Measurements from ENCODE around the gene ZNF426.

ZNF426 gene

DNA sequence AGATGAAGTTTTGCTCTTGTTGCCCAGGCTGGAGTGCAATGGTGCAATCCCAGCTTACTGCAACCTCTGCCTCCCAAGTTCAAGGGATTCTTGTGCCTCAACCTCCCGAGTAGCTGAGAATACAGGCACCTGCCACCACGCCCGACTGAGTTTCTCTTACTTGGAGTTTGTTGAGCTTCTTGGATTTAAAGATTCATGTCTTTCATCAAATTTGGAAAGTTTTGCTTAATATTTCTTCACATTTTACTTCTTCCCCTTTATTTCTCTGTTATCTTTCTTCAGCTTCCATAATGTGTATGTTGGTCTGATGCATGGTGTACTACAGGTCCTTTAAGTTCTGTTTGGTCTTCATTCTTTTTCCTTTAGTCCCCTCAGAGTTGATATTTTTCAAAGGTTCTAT is 31.2 kb downstream of the ZNF426 start:
- intact Hi-C loops (cut with DNase I), result no loop called here
- no peak for DNase-seq

- DNase-seq, result no peak
- intact Hi-C loops (cut with DNase I), result no loop called here
These were observed 37.6 kb downstream of the ZNF426 start for GRCh38 chr19:9500796-9501195.

DNA sequence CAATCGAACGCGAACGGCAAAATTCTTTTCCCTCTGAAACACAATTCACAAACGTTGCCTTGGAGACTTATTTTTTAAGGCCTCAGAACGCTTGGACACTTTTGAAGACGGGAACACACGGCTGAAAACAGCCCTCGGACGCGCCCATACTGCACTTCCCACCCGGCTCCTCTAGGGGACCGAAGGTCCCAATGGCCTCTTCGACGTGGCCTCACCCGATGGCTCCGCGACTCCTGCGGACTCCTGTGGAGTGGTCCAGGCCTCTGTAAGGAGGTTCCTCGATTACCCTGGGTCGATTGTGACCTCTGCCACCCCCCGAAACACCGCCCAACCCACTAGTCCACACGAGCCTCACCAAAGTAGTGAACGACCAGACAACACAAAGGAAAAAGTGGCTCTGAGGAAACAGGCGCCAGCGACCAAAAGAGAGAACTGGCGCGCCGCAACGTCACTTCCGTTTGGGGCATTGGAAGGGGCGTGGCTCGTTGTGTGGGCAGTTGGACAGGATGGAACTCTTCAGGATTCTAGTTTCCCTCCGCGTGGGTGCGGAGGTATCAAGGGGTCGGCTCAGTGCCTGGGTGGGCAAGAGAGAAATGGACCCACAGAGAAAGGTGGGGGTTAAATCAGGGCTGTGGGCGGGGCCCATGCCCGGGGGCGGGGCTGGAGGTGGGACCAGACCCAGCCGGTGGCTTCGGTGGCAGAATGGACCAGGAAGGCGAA is 40.1 kb downstream of the ZNF426 start, which contains the start of gene ZNF560:
TSS of gene ZNF560 (minus strand) at position 434 of the 720 bp plus-strand sequence. CDS start 23,303 bp downstream, outside the sequence.
- intact Hi-C loops (cut with DNase I), result no loop called here
- DNase-seq, result no peak

DNA sequence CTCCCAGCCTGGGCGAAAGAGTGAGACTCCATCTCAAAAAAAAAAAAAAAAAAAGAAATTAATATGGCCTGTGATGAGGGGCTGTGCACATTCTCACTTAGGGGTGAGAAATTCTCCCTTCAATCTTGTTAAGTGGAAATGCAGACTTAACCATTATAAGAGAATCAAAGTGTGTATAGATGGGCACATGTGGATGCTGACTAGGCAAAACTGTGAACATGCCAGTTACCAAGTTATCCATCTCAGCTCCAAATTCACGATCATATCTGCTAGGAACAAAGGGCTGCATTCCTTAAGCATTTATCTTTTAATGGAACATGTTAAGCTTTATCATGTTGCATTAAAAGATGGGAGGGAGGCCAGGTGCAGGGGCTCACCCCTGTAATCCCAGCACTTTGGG is 44.3 kb downstream of the ZNF426 start:
- DNase-seq, result no peak
- intact Hi-C loops (cut with DNase I), result no loop called here

- DNase-seq, result no peak
- intact Hi-C loops (cut with DNase I), result no loop called here
These were observed 51.4 kb downstream of the ZNF426 start for GRCh38 chr19:9487016-9487415.

DNA sequence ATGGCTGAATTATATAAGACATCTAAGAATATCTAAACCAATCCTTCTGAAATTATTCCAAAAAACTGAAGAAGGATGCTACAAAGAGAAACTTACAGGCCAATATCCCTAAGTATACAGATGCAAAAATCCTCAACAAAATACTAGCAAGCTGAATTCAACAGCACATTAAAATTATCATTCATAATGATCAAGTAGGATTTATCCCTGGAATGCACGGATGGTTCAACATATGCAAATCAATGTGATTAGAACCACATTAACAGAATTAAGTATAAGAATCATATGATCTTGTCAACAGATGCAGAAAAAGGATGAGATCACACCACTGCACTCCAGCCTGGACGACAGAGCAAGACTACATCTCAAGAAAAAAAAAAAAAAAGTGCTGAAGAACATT is 53.3 kb downstream of the ZNF426 start:
- intact Hi-C loops (cut with DNase I), result no loop called here
- DNase-seq, result no peak

DNA sequence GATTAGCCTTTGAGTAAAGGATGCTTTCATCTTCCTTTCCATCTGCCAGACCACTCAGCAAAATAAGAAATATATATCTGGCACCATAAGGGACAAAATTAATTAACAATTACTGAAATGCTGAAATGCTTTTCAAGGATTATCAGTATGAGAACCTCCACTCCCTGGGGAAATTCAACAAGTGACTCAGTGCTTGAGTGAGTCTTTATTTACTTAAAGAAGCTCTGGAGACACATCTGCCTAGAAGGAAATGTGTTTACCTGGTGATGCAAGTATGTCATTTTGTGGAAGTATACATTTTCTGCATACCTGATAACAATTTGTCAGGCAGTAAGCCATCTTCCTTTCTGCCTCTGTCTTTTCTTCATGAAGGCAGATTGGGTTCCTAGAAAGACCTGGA is 63.5 kb downstream of the ZNF426 start:
- intact Hi-C loops (cut with DNase I), result no loop called here
- no peak for DNase-seq
